CD8-positive, alpha-beta memory T cell (primary cell): ENCODE results near the gene MS4A12. TPM values are rescaled to one million over a fixed set of nuclear protein-coding genes. Genes with fewer than 3 reads are reported as not detected.

Experiments used
- polyA plus RNA-seq: library from polyadenylated mRNA; unstranded; fragments of 300-500 nt; fragmentation: Illumina TruSeq; gene quantifications from one replicate; pipeline ENCODE4 v1.2.3, GENCODE V29; 2021
- total RNA-seq, 2 experiments: library from RNA; stranded (reverse); gene quantifications; one replicate each; pipeline ENCODE4 v1.2.3, GENCODE V29; 2021

The MS4A12 gene
- total and polyA plus RNA-seq, 3 experiments from 2014 or later: not detected

Other genes with a start within 250 kb of the MS4A12 start
- not detected for gene MS4A4E, start 249.6 kb upstream of the MS4A12 start, total RNA-seq
- not detected for gene MS4A4E, start 249.6 kb upstream of the MS4A12 start, polyA plus RNA-seq
- under 1 TPM in 1 of 2 experiments, not detected in 1; 0.20 TPM for gene MS4A4A, start 212.1 kb upstream of the MS4A12 start, total RNA-seq
- gene MS4A4A, start 212.1 kb upstream of the MS4A12 start, polyA plus RNA-seq: not detected
- not detected for gene MS4A6E, start 165.5 kb upstream of the MS4A12 start, total RNA-seq
- gene MS4A6E, start 165.5 kb upstream of the MS4A12 start, polyA plus RNA-seq: not detected
- under 1 TPM; 0.51 to 0.98 TPM for gene MS4A7, start 114.2 kb upstream of the MS4A12 start, total RNA-seq
- not detected for gene MS4A7, start 114.2 kb upstream of the MS4A12 start, polyA plus RNA-seq
- gene MS4A14, start 96.3 kb upstream of the MS4A12 start, total RNA-seq: not detected
- not detected for gene MS4A14, start 96.3 kb upstream of the MS4A12 start, polyA plus RNA-seq
- not detected for gene MS4A5, start 63.2 kb upstream of the MS4A12 start, total RNA-seq
- not detected for gene MS4A5, start 63.2 kb upstream of the MS4A12 start, polyA plus RNA-seq
- 1 to 10 TPM in 1 of 2 experiments, under 1 TPM in 1; 0.70 to 1.2 TPM for gene MS4A1, start 36.9 kb upstream of the MS4A12 start, total RNA-seq
- 11.1 TPM for gene MS4A1, start 36.9 kb upstream of the MS4A12 start, polyA plus RNA-seq
- gene MS4A13, start 22.6 kb downstream of the MS4A12 start, total RNA-seq: not detected
- not detected for gene MS4A13, start 22.6 kb downstream of the MS4A12 start, polyA plus RNA-seq
- gene MS4A8, start 206.8 kb downstream of the MS4A12 start, total RNA-seq: not detected
- gene MS4A8, start 206.8 kb downstream of the MS4A12 start, polyA plus RNA-seq: not detected
- gene MS4A18, start 231.9 kb downstream of the MS4A12 start, total RNA-seq: not detected
- not detected for gene MS4A18, start 231.9 kb downstream of the MS4A12 start, polyA plus RNA-seq